ENCODE measurements around the gene TENM4. TPM values are rescaled to one million over a fixed set of nuclear protein-coding genes. Genes with fewer than 3 reads are reported as not detected.

TENM4 gene
- polyA plus RNA-seq, 4 donors = 21.0 to 31.9 (median 23.1) TPM

GRCh38 chr11:78812513-78813293 is 628.1 kb downstream of the TENM4 start:
- DNase-seq (ENCODE audit: low read depth in 4 of 4, low spot score in 3 of 4) = no peak

- DNase-seq (ENCODE audit: low read depth in 4 of 4, low spot score in 3 of 4) = no peak
Measured at GRCh38 chr11:78810559-78811009, 630.2 kb downstream of the TENM4 start.

- peak in 1 of 4 donors; percentile 63 for DNase-seq (ENCODE audit: low read depth in 4 of 4, low spot score in 3 of 4)
Measured at GRCh38 chr11:78809931-78810541, 630.8 kb downstream of the TENM4 start.

- DNase-seq (ENCODE audit: low read depth in 4 of 4, low spot score in 3 of 4) = no peak
Measured at GRCh38 chr11:78808923-78809322, 631.9 kb downstream of the TENM4 start.

GRCh38 chr11:78807351-78807750 is 633.5 kb downstream of the TENM4 start:
- no peak for DNase-seq (ENCODE audit: low read depth in 4 of 4, low spot score in 3 of 4)

DNA sequence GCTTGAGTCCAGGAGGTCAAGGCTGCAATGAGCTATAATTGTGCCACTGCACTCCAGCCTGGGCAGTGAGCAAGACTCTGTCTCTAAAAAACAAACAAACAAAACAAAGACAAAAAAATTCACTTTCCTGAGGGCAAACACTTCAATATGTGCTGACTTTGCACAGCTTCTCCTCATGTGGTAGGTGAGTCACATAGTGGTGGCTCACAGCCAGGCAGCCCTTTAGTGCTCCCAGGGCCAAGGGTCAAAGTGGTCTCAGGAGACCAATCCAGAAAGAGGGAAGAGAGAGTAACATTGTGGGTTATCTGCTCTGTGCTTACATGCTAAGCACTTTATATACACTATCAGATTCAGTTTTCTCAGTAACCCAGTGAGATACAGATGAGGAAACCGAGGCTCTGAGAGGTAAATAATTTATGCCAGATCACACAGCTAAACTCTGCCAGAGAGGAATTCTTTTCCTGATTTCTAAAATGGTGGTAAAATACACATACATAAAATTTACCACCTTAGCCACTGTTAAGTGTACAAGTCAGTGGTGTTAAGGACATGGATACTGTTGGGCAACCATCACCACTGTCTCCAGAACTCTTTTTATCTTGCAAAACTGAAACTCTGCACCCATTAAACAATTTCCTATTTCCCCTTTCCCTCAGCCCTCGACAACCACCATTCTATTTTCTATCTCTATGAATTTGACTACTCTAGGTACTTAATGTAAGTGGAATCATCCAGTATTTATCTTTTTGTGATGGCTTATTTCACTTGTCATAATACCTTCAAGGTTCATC is 634.4 kb downstream of the TENM4 start:
- DNase-seq (ENCODE audit: low read depth in 4 of 4, low spot score in 3 of 4) = no peak

DNA sequence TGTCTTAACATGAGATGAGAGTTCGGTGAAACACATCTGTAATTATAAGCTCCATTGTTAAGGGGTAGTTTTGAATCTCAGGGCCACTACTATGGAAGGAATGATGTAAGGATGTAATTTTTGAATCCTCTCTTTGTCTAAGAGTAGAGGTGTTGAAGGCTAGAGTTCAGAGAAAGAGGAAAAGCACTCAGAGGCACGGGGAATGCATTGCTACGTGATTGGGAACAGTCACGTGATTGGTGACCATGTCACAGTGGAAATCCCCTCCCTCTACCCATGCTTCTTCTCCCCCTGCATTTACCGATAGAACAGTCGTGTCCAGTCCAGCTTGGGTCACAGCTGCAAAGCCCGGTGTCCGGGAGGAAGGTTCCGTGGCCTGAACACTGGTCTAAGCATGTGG is 635.8 kb downstream of the TENM4 start:
- no peak for DNase-seq (ENCODE audit: low read depth in 4 of 4, low spot score in 3 of 4)

DNA sequence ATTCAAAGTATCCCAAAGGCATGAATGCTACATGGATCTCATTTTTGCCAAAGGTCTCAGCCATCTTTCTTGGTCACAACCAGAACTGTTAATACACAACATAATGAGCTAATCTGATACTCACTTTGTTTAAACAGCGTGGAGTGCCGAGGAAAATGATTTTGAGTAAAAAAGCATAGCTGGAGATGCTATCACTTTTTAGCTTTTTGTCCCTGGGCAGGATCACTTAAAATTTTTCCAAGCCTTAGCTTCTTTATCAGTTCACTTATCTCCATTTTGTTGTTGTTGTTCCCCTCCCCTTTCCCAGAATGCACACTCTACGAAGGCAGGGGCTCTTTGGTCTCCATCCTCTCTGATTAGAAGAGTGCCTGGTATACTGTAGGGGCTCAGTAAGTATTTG is 636.8 kb downstream of the TENM4 start:
- no peak for DNase-seq (ENCODE audit: low read depth in 4 of 4, low spot score in 3 of 4)

GRCh38 chr11:78802058-78802761 is 638.6 kb downstream of the TENM4 start:
- no peak for DNase-seq (ENCODE audit: low read depth in 4 of 4, low spot score in 3 of 4)

- peak in 1 of 4 donors; percentile 30 for DNase-seq (ENCODE audit: low read depth in 4 of 4, low spot score in 3 of 4)
Measured at GRCh38 chr11:78801161-78801884, 639.5 kb downstream of the TENM4 start.

DNA sequence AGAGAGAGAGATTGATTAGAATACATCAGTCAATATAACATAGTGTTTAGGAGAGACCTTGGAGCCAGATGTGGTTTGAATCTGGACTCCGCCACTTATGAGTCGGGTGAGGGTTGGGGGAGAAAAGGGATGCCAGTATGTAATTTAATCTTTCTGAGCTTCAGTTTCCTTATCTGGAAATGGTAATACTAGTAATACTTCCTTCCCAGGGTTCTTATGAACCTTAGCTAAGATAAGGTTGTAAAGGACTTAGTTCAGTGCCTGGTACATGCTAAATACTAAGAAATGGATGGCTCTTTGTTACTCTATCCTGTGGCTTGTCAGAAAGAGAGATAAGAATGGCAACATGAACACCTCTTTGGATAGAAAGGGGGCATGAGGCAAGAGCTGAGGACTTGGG is 640.1 kb downstream of the TENM4 start:
- no peak for DNase-seq (ENCODE audit: low read depth in 4 of 4, low spot score in 3 of 4)

DNA sequence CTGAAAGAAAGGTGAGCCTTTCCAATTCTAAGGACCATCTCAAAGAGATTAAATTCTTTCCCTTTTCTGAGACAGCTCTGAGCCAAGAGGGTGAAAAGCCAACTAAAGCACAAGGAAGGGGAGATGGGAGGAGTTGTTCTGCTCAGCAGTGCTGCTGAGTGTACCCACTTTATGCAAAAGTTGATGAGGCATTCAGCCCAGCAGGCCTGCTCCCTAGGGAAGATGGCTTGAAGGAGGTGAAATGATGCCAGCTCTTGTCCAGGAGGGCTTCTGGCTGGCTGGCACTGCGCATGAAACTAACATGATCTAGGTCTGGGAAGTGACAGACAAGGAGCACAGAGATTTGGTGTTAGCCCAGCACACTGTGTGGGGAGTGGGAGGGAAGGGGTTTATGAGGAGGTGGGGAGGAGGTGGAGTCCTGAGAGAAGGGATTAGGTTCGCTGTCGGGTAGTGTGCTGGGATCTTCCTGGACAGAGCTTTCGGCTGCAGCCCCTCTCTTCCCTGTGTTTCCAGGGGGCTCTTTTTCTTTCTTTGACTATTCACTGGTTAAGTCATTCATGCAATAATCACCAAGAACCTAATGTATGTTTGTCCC is 640.6 kb downstream of the TENM4 start:
- DNase-seq (ENCODE audit: low read depth in 4 of 4, low spot score in 3 of 4) = no peak

DNA sequence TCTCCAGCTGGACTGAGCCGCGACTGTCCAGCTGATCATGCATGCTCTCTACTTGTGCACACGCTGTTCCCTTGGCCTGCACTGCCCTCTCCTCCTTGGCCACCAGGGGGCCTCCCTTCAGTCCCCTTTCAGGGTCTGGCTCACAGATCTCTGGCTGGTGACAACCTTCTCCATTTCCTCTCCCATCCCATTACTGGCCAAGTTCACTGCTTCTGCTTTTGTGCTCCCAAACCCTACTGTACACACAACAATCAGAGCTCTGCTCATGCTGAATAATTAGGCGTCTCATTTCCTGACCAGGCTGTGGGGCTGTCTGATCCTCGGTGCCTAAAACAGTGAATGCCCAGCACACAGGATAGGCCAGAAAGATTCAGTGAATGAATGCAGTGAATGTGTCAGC is 642.2 kb downstream of the TENM4 start:
- DNase-seq (ENCODE audit: low read depth in 4 of 4, low spot score in 3 of 4) = peak in 1 of 4 donors; percentile 45

- no peak for DNase-seq (ENCODE audit: low read depth in 4 of 4, low spot score in 3 of 4)
Measured at GRCh38 chr11:78797559-78797958, 643.3 kb downstream of the TENM4 start.

DNA sequence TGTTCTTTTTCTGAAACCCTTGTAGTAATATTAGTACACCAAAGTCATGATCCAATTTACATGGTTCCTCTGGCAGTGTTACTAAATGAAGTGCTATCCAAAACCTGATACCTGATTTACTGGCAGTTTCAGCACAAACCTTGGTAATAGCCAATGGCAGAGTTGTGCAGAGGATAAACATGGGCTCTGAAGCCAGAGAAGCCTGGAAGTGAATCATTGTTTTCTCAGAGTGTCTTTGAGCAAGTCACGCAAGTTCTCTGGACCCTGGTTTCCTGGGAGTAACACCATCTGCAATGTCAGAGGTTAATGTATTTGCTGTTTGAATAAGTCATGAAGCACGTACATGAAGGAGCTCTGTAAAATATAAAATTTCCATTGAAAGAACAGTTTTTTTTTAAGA is 643.9 kb downstream of the TENM4 start:
- DNase-seq (ENCODE audit: low read depth in 4 of 4, low spot score in 3 of 4) = no peak

- peak in 1 of 4 donors; percentile 46 for DNase-seq (ENCODE audit: low read depth in 4 of 4, low spot score in 3 of 4)
Measured at GRCh38 chr11:78795621-78796261, 645.1 kb downstream of the TENM4 start.

- DNase-seq (ENCODE audit: low read depth in 4 of 4, low spot score in 3 of 4) = no peak
Measured at GRCh38 chr11:78791964-78792363, 648.9 kb downstream of the TENM4 start.

- DNase-seq (ENCODE audit: low read depth in 4 of 4, low spot score in 3 of 4) = no peak
Measured at GRCh38 chr11:78791254-78791653, 649.6 kb downstream of the TENM4 start.

- DNase-seq (ENCODE audit: low read depth in 4 of 4, low spot score in 3 of 4) = no peak
Measured at GRCh38 chr11:78790784-78791183, 650.0 kb downstream of the TENM4 start.

Data from left renal pelvis (tissue), 4 donors.